HG03575 (cell line): Measurements from ENCODE around the gene CYREN.
"Not testable (repeated sequence)": the region's sequence is repeated elsewhere in the genome, so short reads cannot be mapped to it uniquely, and the experiment has no call there.

Source experiments
- ATAC-seq: cut with Tn5 transposase; IDR thresholded peaks from one replicate; pipeline ENCODE4 v1.9.1; 2021; ENCODE audit not compliant: unreplicated experiment, insufficient number of reproducible peaks, low FRiP score; ENCODE audit errors: extremely low read depth

CYREN gene, protein sequence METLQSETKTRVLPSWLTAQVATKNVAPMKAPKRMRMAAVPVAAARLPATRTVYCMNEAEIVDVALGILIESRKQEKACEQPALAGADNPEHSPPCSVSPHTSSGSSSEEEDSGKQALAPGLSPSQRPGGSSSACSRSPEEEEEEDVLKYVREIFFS

DNA sequence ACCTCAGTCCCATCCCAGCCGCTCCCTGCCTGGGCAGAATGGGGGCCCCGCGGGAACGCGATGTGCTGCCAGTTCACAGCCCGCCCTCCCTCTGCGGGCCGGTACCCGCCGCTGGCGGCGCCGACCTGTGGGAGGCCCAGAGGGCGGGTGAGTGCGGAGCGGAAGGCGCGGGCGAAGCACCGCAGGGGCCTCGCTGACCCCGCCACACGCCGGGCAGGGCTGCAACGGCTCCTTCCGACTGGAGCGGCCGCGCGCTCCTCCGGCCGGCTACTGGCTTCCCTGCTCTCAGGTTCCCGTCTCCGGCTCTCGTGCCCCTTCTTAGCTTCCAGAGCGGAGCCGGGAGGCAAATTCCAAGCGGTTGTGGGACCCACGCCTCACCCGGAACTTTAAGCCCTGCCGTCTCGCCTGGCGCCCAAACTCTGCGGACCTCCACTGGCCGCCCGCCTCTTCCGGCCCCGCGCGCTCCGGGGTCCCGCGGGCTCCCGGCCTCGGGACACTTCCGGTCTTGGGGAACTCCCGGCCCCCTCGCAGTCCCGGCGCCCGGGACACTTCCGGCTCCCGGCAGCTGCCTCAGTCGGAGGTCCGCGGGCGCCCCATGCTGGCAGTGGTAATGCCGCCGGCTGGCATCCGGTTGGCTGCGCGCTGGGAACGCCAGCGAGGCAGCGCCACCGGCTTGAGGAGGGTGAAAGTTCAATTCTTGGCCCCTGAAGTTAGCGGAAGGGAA is at the start of gene CYREN:
Gene CYREN, minus strand, starts transcription at position 434 of the 724 bp plus-strand sequence. CDS start 1,785 bp downstream, outside the sequence.
- peak; percentile 34 for ATAC-seq

- ATAC-seq = no peak
Observed at GRCh38 chr7:135217645-135218509, 47.4 kb upstream of the CYREN start.

DNA sequence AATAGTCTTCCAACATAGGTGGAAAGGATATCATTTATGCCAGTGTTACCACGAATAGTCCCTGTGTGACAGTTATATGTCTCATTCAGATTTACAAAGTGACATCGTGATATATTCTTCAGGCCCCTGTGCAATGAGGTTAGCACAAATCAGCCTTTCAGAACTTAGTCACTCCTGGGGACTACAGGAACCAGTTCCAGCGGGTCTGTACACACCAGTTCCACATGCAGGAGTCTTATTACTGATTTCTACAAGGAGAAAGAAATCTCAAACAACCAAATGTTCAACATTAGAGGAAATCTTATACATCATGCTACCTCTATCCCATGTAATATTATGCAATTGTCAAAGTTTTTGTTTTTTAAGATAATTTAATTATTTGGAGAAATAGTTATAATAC is 45.2 kb upstream of the CYREN start:
- ATAC-seq = no peak

DNA sequence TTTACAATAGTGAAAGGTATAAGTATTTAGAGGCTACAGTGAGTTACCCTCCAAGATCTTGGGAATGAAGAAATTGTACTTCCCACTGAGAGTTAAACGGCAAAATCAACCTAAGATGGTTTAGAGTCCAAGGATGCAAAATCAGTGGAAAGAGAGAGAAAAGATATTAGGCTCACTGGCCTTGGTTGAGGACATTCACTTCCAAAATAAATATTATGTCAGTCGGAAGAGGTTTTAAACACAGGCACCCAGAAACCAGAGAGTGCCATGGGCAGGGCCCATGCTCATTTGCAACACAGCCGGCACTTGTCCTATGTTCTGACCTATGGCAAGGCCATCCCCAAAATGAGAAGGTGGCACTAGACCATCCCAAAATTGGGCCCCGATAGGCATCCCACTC is 44.7 kb upstream of the CYREN start:
- ATAC-seq = no peak

- ATAC-seq = no peak
Observed at GRCh38 chr7:135213831-135214230, 43.3 kb upstream of the CYREN start.

- ATAC-seq = not testable (repeated sequence)
Observed at GRCh38 chr7:135211946-135212685, 41.6 kb upstream of the CYREN start.

- peak; percentile 29 for ATAC-seq
Observed at GRCh38 chr7:135211179-135211945, 40.9 kb upstream of the CYREN start, which contains the start of gene WDR91. TSS of gene WDR91 (minus strand) at chr7:135211526. CDS start at chr7:135211502, 24 bp downstream.

- ATAC-seq = peak; percentile 1
Observed at GRCh38 chr7:135210888-135211178, 40.3 kb upstream of the CYREN start.

DNA sequence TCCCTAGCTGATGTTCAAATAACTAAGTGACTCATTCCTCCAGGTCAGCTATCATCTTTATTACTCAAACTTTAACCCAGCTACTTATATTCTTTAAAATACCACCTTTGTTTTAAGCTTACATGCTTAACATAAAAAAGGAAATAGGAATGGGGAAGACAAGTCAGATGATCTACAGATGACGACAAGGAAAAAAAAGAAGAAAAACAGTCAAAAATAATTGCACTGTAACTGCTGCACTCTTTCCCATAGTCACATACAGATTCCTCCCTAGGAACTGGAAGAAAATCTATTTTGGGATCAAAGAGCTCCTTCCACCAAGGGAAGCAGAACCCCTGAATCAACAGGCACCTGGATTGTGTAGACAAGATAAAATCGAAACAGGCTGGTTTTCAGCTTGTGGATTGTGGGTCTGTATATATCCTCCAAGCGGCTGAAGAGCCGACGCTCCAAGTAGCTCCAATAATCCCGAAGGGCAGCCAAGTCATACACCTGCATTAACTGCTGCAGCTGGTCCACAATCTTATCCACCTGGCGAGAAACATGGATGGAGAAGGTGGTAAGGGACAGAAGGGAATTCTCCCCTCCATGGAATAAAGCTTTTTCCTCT is 38.8 kb upstream of the CYREN start:
- ATAC-seq = no peak

- no peak for ATAC-seq
Observed at GRCh38 chr7:135208102-135208793, 37.7 kb upstream of the CYREN start.

DNA sequence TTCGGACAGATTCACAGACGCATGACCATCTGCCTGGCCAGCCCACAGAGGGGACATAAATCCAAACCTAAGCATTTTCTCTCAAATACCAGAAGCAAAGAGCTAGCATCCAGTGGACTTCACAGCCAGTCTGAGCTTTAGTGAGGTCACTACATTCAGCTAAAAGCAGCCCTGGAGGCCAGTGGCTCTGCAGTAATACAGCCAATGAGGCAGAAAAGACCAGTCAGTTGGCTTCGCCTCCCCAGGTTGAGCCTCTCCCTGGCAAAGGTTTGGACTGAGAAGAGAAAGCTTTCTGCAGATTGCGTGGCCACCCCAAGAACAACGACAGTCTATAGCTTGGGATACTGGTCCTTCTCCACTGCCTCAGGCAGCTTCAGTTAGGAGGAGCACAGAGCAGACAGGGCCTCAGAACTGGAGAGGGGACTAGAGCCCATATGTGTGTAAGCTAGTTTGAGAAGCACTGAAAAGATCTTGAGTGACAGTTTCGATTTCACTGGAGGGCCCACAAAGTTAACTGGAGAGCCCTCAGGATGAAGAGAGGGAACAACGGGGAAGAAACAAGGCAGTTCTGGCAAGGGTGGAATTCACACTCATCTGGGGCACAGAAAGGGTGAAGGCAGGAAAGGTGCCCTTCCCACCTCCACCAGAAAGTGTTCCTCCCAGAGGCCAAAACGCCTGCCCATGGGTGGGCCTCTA is 37.0 kb upstream of the CYREN start:
- no peak for ATAC-seq

DNA sequence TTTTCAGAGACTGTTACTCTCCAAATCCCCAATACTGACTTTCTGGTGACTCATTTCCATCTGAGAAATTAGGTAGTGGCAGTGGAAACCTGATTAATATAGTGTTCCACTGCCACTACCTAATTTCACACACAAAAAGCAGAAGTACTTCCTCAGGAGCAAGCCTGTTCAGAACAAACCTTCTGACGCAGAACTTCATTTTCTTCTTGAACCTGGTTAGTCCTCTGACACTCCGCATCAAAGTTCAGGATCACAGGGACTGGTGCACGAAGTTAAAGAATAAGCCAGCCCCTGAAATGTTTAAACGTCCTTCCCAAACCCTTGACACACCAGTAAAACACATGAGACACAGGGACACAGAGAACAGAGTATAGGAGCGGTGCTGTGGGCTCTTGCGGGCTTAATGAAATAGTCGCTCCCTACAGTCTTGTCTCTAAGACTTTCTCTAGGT is 36.5 kb upstream of the CYREN start:
- peak; percentile 29 for ATAC-seq

- ATAC-seq = no peak
Observed at GRCh38 chr7:135205850-135206249, 35.3 kb upstream of the CYREN start.

- ATAC-seq = no peak
Observed at GRCh38 chr7:135204876-135205275, 34.4 kb upstream of the CYREN start.

DNA sequence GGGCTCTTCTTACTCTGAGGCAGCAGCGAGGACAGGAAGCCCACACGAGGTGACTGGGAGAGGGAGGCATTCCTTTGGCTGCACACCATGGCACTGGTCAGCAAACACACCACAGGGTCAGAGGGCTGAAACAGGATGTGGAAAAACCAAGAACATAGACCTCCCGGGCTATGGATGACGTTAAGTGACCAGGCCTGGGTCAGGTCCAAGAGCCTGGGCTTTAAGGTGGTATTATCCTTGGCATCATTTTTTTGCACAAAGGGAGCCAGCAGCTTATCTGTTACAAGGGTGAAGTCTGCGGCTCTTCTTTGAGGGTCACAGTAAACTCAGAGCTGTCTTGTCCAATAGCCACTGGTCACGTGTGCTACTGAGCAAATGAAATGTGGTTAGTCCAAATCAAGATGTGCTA is 33.8 kb upstream of the CYREN start:
- ATAC-seq = no peak

- no peak for ATAC-seq
Observed at GRCh38 chr7:135201350-135201749, 30.8 kb upstream of the CYREN start.

GRCh38 chr7:135200821-135201331 is 30.4 kb upstream of the CYREN start:
- no peak for ATAC-seq
